Mesendoderm (in vitro differentiated cells): Measurements from ENCODE around the gene GHRL.
"Not testable (repeated sequence)": the region's sequence is repeated elsewhere in the genome, so short reads cannot be mapped to it uniquely, and the experiment has no call there.

ENCODE experiments used
- DNase-seq: peaks from one replicate; pipeline ENCODE4 v3.0.0; 2013
- H2AK5ac ChIP-seq: 2 replicates; pipeline ENCODE4 v1.6.1; 2013; ENCODE audit warnings: low read length, inconsistent platforms
- H2BK120ac ChIP-seq: 2 replicates; pipeline ENCODE4 v1.6.1; 2013; ENCODE audit warnings: low read depth, mild to moderate bottlenecking, low read length, moderate library complexity, mixed read lengths
- H2BK15ac ChIP-seq: replicated peaks from 2 replicates; pipeline ENCODE4 v1.6.1; 2013; ENCODE audit warnings: low read depth, mild to moderate bottlenecking, moderate library complexity
- H2BK5ac ChIP-seq: 2 replicates; pipeline ENCODE4 v1.6.1; 2013; ENCODE audit warnings: low read length, inconsistent platforms
- H3K18ac ChIP-seq: 2 replicates; pipeline ENCODE4 v1.6.1; 2013; ENCODE audit warnings: mild to moderate bottlenecking, low read length, mixed read lengths
- H3K23ac ChIP-seq: one replicate; pipeline ENCODE4 v1.6.1; 2013; ENCODE audit warnings: low read length
- H3K27ac ChIP-seq: 2 replicates; pipeline ENCODE4 v1.5.1; 2013; ENCODE audit warnings: low read depth, mild to moderate bottlenecking, inconsistent platforms, low read length, moderate library complexity
- H3K27me3 ChIP-seq: 2 replicates; pipeline ENCODE4 v1.6.1; 2013; ENCODE audit warnings: low read length, control low read depth, mild to moderate bottlenecking, inconsistent platforms; ENCODE audit not compliant: insufficient read depth, poor library complexity
- H3K36me3 ChIP-seq: 2 replicates; pipeline ENCODE4 v1.6.1; 2013; ENCODE audit warnings: low read length, inconsistent platforms; ENCODE audit not compliant: control insufficient read depth, insufficient read depth
- H3K4ac ChIP-seq: one replicate; pipeline ENCODE4 v1.6.1; 2013; ENCODE audit warnings: low read depth, mild to moderate bottlenecking, low read length, moderate library complexity
- H3K4me1 ChIP-seq: 2 replicates; pipeline ENCODE4 v1.6.1; 2013; ENCODE audit warnings: low read depth, low read length, inconsistent platforms; ENCODE audit not compliant: control insufficient read depth
- H3K4me2 ChIP-seq: 2 replicates; pipeline ENCODE4 v1.6.1; 2013; ENCODE audit warnings: low read length
- H3K4me3 ChIP-seq: 2 replicates; pipeline ENCODE4 v1.5.1; 2013; ENCODE audit warnings: mild to moderate bottlenecking, low read length
- H3K56ac ChIP-seq: one replicate; pipeline ENCODE4 v1.6.1; 2013; ENCODE audit warnings: low read length
- H3K79me1 ChIP-seq: 2 replicates; pipeline ENCODE4 v1.6.1; 2013; ENCODE audit warnings: low read length, inconsistent platforms
- H3K79me2 ChIP-seq: 2 replicates; pipeline ENCODE4 v1.6.1; 2013; ENCODE audit warnings: mild to moderate bottlenecking, low read length; ENCODE audit not compliant: control insufficient read depth, insufficient read depth
- H3K9ac ChIP-seq: 2 replicates; pipeline ENCODE4 v1.6.1; 2013; ENCODE audit warnings: low read length, inconsistent platforms
- H4K5ac ChIP-seq: one replicate; pipeline ENCODE4 v1.6.1; 2013; ENCODE audit warnings: low read length
- H4K8ac ChIP-seq: one replicate; pipeline ENCODE4 v1.6.1; 2013; ENCODE audit warnings: low read depth, mild to moderate bottlenecking, control low read depth, low read length, moderate library complexity
- WGBS: extraction: QIAGEN DNeasy Blood & Tissue Kit; methylation state at CpG from one replicate; pipeline ENCODE4 v1.1.7; 2013; ENCODE audit warnings: low lambda C conversion rate, missing lambda C conversion rate; ENCODE audit not compliant: insufficient coverage; ENCODE audit errors: extremely low coverage; 5-methylcytosine and 5-hydroxymethylcytosine counted together

GHRL gene

GRCh38 chr3:10278501-10278900 is 14.2 kb downstream of the GHRL start:
- Histone ChIP-seq H3K79me2 (peaks cover 1% of the 10 kb centered on the region), H3K36me3 (no peaks in the 10 kb centered on the region), H3K4me3 (no peak overlapping the region), H4K5ac (no peak overlapping the region), H3K4ac (no peak overlapping the region), H2BK15ac (no peak overlapping the region), H3K18ac (no peak overlapping the region), H3K9ac (no peak overlapping the region), H2BK5ac (no peak overlapping the region), H4K8ac (no peak overlapping the region), H3K23ac (no peak overlapping the region), H3K4me1 (no peaks in the 10 kb centered on the region), H3K27ac (no peak overlapping the region), H2BK120ac (no peak overlapping the region), H3K4me2 (no peak overlapping the region), H3K27me3 (no peaks in the 10 kb centered on the region), H2AK5ac (no peak overlapping the region), H3K56ac (no peak overlapping the region), H3K79me1 (peaks cover 2% of the 10 kb centered on the region)
- no peak for DNase-seq
- no CpG with 5 or more reads among the region's 1 CpG for WGBS

- Histone ChIP-seq H3K27ac (no peak overlapping the region), H3K4me1 (no peaks in the 10 kb centered on the region), H3K79me1 (peaks cover 4% of the 10 kb centered on the region), H3K4ac (no peak overlapping the region), H2BK15ac (no peak overlapping the region), H3K27me3 (no peaks in the 10 kb centered on the region), H2BK5ac (no peak overlapping the region), H4K8ac (no peak overlapping the region), H3K79me2 (peaks cover 4% of the 10 kb centered on the region), H3K4me2 (no peak overlapping the region), H4K5ac (no peak overlapping the region), H3K18ac (no peak overlapping the region), H3K23ac (no peak overlapping the region), H2BK120ac (no peak overlapping the region), H2AK5ac (no peak overlapping the region), H3K36me3 (no peaks in the 10 kb centered on the region), H3K56ac (no peak overlapping the region), H3K4me3 (no peak overlapping the region), H3K9ac (no peak overlapping the region)
- DNase-seq: no peak
- WGBS: no CpG with 5 or more reads among the region's 3 CpGs
Measured at GRCh38 chr3:10277115-10277625, 15.6 kb downstream of the GHRL start.

- H3K18ac ChIP-seq: no peak overlapping the region
- H2BK120ac ChIP-seq: no peak overlapping the region
- H3K23ac ChIP-seq: no peak overlapping the region
- H3K9ac ChIP-seq: no peak overlapping the region
- H3K36me3 ChIP-seq: peaks cover 3% of the 10 kb centered on the region
- no peak overlapping the region for H3K56ac ChIP-seq
- H2BK15ac ChIP-seq: no peak overlapping the region
- no peaks in the 10 kb centered on the region for H3K4me1 ChIP-seq
- H3K4me2 ChIP-seq: no peak overlapping the region
- H3K79me1 ChIP-seq: peaks cover 4% of the 10 kb centered on the region
- H4K8ac ChIP-seq: no peak overlapping the region
- no peak overlapping the region for H3K4ac ChIP-seq
- peaks cover 4% of the 10 kb centered on the region for H3K79me2 ChIP-seq
- H3K27ac ChIP-seq: no peak overlapping the region
- no peak overlapping the region for H2BK5ac ChIP-seq
- H4K5ac ChIP-seq: no peak overlapping the region
- no peak overlapping the region for H3K4me3 ChIP-seq
- no CpG with 5 or more reads among the region's 1 CpG for WGBS
- no peaks in the 10 kb centered on the region for H3K27me3 ChIP-seq
- DNase-seq: no peak
- no peak overlapping the region for H2AK5ac ChIP-seq
Measured at GRCh38 chr3:10274601-10275000, 18.1 kb downstream of the GHRL start.

- no peak for DNase-seq
- H3K9ac ChIP-seq: no peak overlapping the region
- no peak overlapping the region for H3K18ac ChIP-seq
- H3K27ac ChIP-seq: no peak overlapping the region
- H3K56ac ChIP-seq: no peak overlapping the region
- no peak overlapping the region for H3K4me2 ChIP-seq
- H3K79me2 ChIP-seq: peaks cover 7% of the 10 kb centered on the region
- no peaks in the 10 kb centered on the region for H3K27me3 ChIP-seq
- no peak overlapping the region for H2AK5ac ChIP-seq
- H3K23ac ChIP-seq: no peak overlapping the region
- peaks cover 3% of the 10 kb centered on the region for H3K36me3 ChIP-seq
- no CpG with 5 or more reads among the region's 1 CpG for WGBS
- H3K4me3 ChIP-seq: no peak overlapping the region
- H2BK5ac ChIP-seq: no peak overlapping the region
- no peaks in the 10 kb centered on the region for H3K4me1 ChIP-seq
- H2BK15ac ChIP-seq: no peak overlapping the region
- no peak overlapping the region for H4K8ac ChIP-seq
- peaks cover 7% of the 10 kb centered on the region for H3K79me1 ChIP-seq
- no peak overlapping the region for H4K5ac ChIP-seq
- H3K4ac ChIP-seq: no peak overlapping the region
- no peak overlapping the region for H2BK120ac ChIP-seq
Measured at GRCh38 chr3:10273702-10274305, 18.9 kb downstream of the GHRL start.

GRCh38 chr3:10272977-10273376 is 19.8 kb downstream of the GHRL start:
- peaks cover 7% of the 10 kb centered on the region for H3K79me2 ChIP-seq
- no peaks in the 10 kb centered on the region for H3K4me1 ChIP-seq
- H4K8ac ChIP-seq: no peak overlapping the region
- no peak overlapping the region for H4K5ac ChIP-seq
- H3K18ac ChIP-seq: no peak overlapping the region
- H3K23ac ChIP-seq: no peak overlapping the region
- H2BK120ac ChIP-seq: no peak overlapping the region
- peaks cover 10% of the 10 kb centered on the region for H3K79me1 ChIP-seq
- H3K4me2 ChIP-seq: no peak overlapping the region
- H3K4ac ChIP-seq: no peak overlapping the region
- no peak for DNase-seq
- no peak overlapping the region for H3K27ac ChIP-seq
- H3K9ac ChIP-seq: no peak overlapping the region
- H3K36me3 ChIP-seq: peaks cover 3% of the 10 kb centered on the region
- no peak overlapping the region for H2AK5ac ChIP-seq
- H3K27me3 ChIP-seq: no peaks in the 10 kb centered on the region
- H2BK5ac ChIP-seq: no peak overlapping the region
- WGBS: no CpG with 5 or more reads among the region's 2 CpGs
- H2BK15ac ChIP-seq: no peak overlapping the region
- no peak overlapping the region for H3K56ac ChIP-seq
- no peak overlapping the region for H3K4me3 ChIP-seq

GRCh38 chr3:10272476-10272875 is 20.3 kb downstream of the GHRL start:
- not testable (repeated sequence) for H3K79me2 ChIP-seq, H3K9ac ChIP-seq, H3K4me3 ChIP-seq, H2BK5ac ChIP-seq, H3K56ac ChIP-seq, H4K5ac ChIP-seq, H3K4me1 ChIP-seq, H3K23ac ChIP-seq, H3K4ac ChIP-seq, H3K36me3 ChIP-seq, H3K27me3 ChIP-seq, H2BK120ac ChIP-seq, H3K18ac ChIP-seq, H4K8ac ChIP-seq, H2BK15ac ChIP-seq, H3K27ac ChIP-seq, DNase-seq, H3K4me2 ChIP-seq, H2AK5ac ChIP-seq, H3K79me1 ChIP-seq
- WGBS: no CpG with 5 or more reads among the region's 11 CpGs
